Neuronal stem cell (in vitro differentiated cells): ENCODE data around the gene PSMD3.

Experiments
- DNase-seq: peaks from one replicate; pipeline ENCODE4 v3.0.0-alpha.2; 2013; ENCODE audit warnings: low spot score
- H2AFZ ChIP-seq: one replicate; pipeline ENCODE4 v1.6.1; 2013; ENCODE audit warnings: mild to moderate bottlenecking, low read length, inconsistent platforms
- H2AK5ac ChIP-seq: 2 replicates; pipeline ENCODE4 v1.6.1; 2013; ENCODE audit warnings: low read depth, mild to moderate bottlenecking, inconsistent platforms, low read length, moderate library complexity, mixed read lengths
- H2BK120ac ChIP-seq: 2 replicates; pipeline ENCODE4 v1.6.1; 2013; ENCODE audit warnings: low read depth, mild to moderate bottlenecking, inconsistent platforms, low read length, moderate library complexity, mixed read lengths
- H2BK12ac ChIP-seq: one replicate; pipeline ENCODE4 v1.6.1; 2013; ENCODE audit warnings: low read length, inconsistent platforms
- H2BK15ac ChIP-seq: 2 replicates; pipeline ENCODE4 v1.6.1; 2013; ENCODE audit warnings: mild to moderate bottlenecking, low read length, inconsistent platforms, mixed read lengths
- H2BK5ac ChIP-seq: one replicate; pipeline ENCODE4 v1.6.1; 2013; ENCODE audit warnings: inconsistent platforms, mild to moderate bottlenecking, low read length, moderate library complexity
- H3K14ac ChIP-seq: one replicate; pipeline ENCODE4 v1.6.1; 2013; ENCODE audit warnings: low read length, inconsistent platforms
- H3K18ac ChIP-seq: 2 replicates; pipeline ENCODE4 v1.6.1; 2013; ENCODE audit warnings: low read length, inconsistent platforms
- H3K23ac ChIP-seq: 2 replicates; pipeline ENCODE4 v1.6.1; 2013; ENCODE audit warnings: low read depth, mild to moderate bottlenecking, mixed read lengths, low read length, inconsistent platforms; ENCODE audit not compliant: poor library complexity
- H3K27ac ChIP-seq: replicated peaks from 3 replicates; pipeline ENCODE4 v1.5.1; 2013; ENCODE audit warnings: low read length, inconsistent platforms
- H3K27me3 ChIP-seq, 3 experiments: 2 replicates each; pipeline ENCODE4 v1.6.1; 2013; ENCODE audit warnings: low read length in 3 of 3, mild to moderate bottlenecking in 2 of 3, inconsistent platforms in 1 of 3, low read depth in 1 of 3, mixed read lengths in 1 of 3, moderate library complexity in 1 of 3; ENCODE audit not compliant: control insufficient read depth in 3 of 3, insufficient read depth in 3 of 3
- H3K36me3 ChIP-seq, 2 donors: replicated peaks in 1 of 2; 2 replicates each; pipeline ENCODE4 v1.6.1; 2013; ENCODE audit warnings: low read length in 2 of 2; ENCODE audit not compliant: control insufficient read depth in 2 of 2, insufficient read depth in 2 of 2
- H3K4ac ChIP-seq: 2 replicates; pipeline ENCODE4 v1.6.1; 2013; ENCODE audit warnings: inconsistent platforms, mild to moderate bottlenecking, low read length, moderate library complexity
- H3K4me1 ChIP-seq, 2 donors: 1 replicate in 1 of 2; 2 replicates in 1 of 2; pipeline ENCODE4 v1.6.1; 2013; ENCODE audit warnings: low read length in 2 of 2, low read depth in 1 of 2; ENCODE audit not compliant: control insufficient read depth in 2 of 2, insufficient read depth in 1 of 2
- H3K4me2 ChIP-seq: one replicate; pipeline ENCODE4 v1.6.1; 2013; ENCODE audit warnings: mild to moderate bottlenecking, low read length, inconsistent platforms; ENCODE audit not compliant: insufficient read depth, poor library complexity, severe bottlenecking
- H3K4me3 ChIP-seq, 2 donors: 2 replicates each; pipeline ENCODE4 v1.5.1; 2013; ENCODE audit warnings: low read length in 2 of 2, mild to moderate bottlenecking in 2 of 2, inconsistent platforms in 1 of 2, moderate library complexity in 1 of 2
- H3K79me1 ChIP-seq: one replicate; pipeline ENCODE4 v1.6.1; 2013; ENCODE audit warnings: low read depth, mild to moderate bottlenecking, inconsistent platforms, low read length, moderate library complexity
- H3K9ac ChIP-seq: one replicate; pipeline ENCODE4 v1.6.1; 2013; ENCODE audit warnings: mild to moderate bottlenecking, low read depth, low read length, inconsistent platforms; ENCODE audit not compliant: poor library complexity
- H3K9me3 ChIP-seq, 2 donors: replicated peaks in 1 of 2; 2 replicates each; pipeline versions ENCODE3 to v1.6.1; 2013; ENCODE audit warnings: low read length in 2 of 2, mild to moderate bottlenecking in 2 of 2, inconsistent platforms in 1 of 2, low read depth in 1 of 2, mixed read lengths in 1 of 2, moderate library complexity in 1 of 2; ENCODE audit not compliant: control insufficient read depth in 2 of 2, insufficient read depth in 1 of 2
- H4K8ac ChIP-seq: one replicate; pipeline ENCODE4 v1.6.1; 2013; ENCODE audit warnings: low read depth, mild to moderate bottlenecking, inconsistent platforms, low read length, moderate library complexity
- H4K91ac ChIP-seq: one replicate; pipeline ENCODE4 v1.6.1; 2013; ENCODE audit warnings: low read length, low read depth, mild to moderate bottlenecking, inconsistent platforms; ENCODE audit not compliant: poor library complexity
- WGBS, 2 donors: extraction: QIAGEN DNeasy Blood & Tissue Kit; methylation state at CpG; one replicate each; pipeline ENCODE4 v1.1.7; 2013; ENCODE audit warnings: missing lambda C conversion rate in 2 of 2, mixed read lengths in 1 of 2; ENCODE audit not compliant: insufficient read length in 2 of 2, insufficient replicate concordance in 1 of 2; ENCODE audit errors: extremely low coverage in 2 of 2; 5-methylcytosine and 5-hydroxymethylcytosine counted together

The PSMD3 gene

DNA sequence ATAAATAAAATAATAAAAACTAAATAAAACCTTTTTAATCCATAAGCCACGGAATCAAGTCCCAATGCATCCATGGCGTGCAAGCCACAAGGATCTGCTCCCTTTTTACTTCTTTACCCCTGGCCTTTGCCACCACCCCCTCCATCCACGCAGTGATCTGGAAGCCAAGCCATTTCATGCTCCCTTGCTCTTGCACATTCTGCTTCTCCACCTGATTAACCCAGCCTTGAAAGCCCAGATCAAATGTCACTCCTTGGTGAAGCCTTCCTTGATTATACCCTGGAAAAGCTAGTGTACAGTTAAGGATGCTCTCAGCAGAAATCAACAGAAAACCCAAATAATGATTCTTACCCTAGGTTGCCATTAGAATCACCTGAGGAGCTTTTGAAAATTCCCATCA lies 43.2 kb upstream of the PSMD3 start:
- Histone ChIP-seq H2BK5ac (no peak overlapping the region), H3K36me3 (no peaks in the 10 kb centered on the region), H2BK12ac (no peak overlapping the region), H3K27ac (no peak overlapping the region), H3K18ac (no peak overlapping the region), H3K14ac (no peak overlapping the region), H3K4me2 (no peak overlapping the region), H3K9me3 (no peaks in the 10 kb centered on the region), H3K4ac (no peak overlapping the region), H4K8ac (no peak overlapping the region), H3K79me1 (no peaks in the 10 kb centered on the region), H4K91ac (no peak overlapping the region), H3K9ac (no peak overlapping the region), H2BK120ac (no peak overlapping the region), H3K4me1 (peaks cover 5 to 7% of the 10 kb centered on the region in 2 donors), H2BK15ac (no peak overlapping the region), H3K23ac (no peak overlapping the region), H2AFZ (no peak overlapping the region), H3K4me3 (no peak overlapping the region), H3K27me3 (peaks cover 0 to 10% (median 0%) of the 10 kb centered on the region in 3 experiments), H2AK5ac (no peak overlapping the region)
- DNase-seq: no peak
- no CpG with 5 or more reads among the region's 3 CpGs for WGBS, 2 donors

DNA sequence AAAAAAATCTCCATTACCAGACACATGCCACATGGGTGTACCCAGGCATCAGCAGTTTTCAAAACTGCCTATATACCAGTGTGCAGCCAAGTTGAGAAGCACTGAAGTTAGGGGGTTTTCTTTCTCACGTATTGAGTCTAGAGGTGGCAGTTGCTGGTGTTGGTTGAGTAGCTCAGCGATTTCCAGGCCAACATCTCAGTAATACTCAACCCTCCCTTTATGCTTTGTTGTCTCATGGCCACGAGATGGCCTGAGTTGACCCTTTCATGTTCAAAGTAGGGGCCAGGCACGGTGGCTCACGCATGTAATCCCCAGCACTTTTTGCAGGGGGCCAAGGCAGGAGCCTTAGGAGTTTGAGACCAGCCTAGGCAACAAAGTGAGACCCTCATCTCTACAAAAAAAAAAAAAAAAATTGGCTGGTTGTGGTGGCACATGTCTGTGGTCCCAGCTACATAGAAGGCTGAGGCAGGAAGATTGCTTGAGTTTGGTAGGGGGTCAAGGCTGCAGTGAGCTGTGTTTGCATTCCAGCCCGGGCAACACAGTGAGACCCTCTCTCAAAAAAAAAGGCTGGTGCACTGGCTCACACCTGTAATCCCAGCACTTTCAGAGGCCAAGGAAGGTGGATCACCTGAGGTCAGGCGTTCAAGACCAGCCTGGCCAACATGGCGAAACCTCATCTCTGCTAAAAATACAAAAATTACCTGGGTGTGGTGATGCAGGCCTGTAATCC lies 42.3 kb upstream of the PSMD3 start:
- Histone ChIP-seq H3K36me3 (no peaks in the 10 kb centered on the region), H3K27me3 (peaks cover 0 to 19% (median 0%) of the 10 kb centered on the region in 3 experiments), H3K23ac (no peak overlapping the region), H4K8ac (no peak overlapping the region), H3K4ac (no peak overlapping the region), H2BK5ac (no peak overlapping the region), H4K91ac (no peak overlapping the region), H3K18ac (no peak overlapping the region), H3K9me3 (no peaks in the 10 kb centered on the region), H2BK15ac (no peak overlapping the region), H3K79me1 (no peaks in the 10 kb centered on the region), H2BK12ac (no peak overlapping the region), H3K9ac (no peak overlapping the region), H3K27ac (no peak overlapping the region), H3K4me3 (no peak overlapping the region), H2AK5ac (no peak overlapping the region), H2AFZ (no peak overlapping the region), H2BK120ac (no peak overlapping the region), H3K4me2 (no peak overlapping the region), H3K14ac (no peak overlapping the region), H3K4me1 (peaks cover 5 to 7% of the 10 kb centered on the region in 2 donors)
- WGBS, 2 donors: no CpG with 5 or more reads among the region's 8 CpGs
- DNase-seq: no peak

GRCh38 chr17:39939106-39939505 lies 41.5 kb upstream of the PSMD3 start:
- Histone ChIP-seq H3K27me3 (peaks cover 0 to 27% (median 0%) of the 10 kb centered on the region in 3 experiments), H3K4me3 (no peak overlapping the region), H3K4ac (no peak overlapping the region), H3K79me1 (no peaks in the 10 kb centered on the region), H2BK120ac (no peak overlapping the region), H2BK15ac (no peak overlapping the region), H3K27ac (no peak overlapping the region), H3K4me2 (no peak overlapping the region), H3K18ac (no peak overlapping the region), H3K9me3 (no peaks in the 10 kb centered on the region), H4K8ac (no peak overlapping the region), H3K23ac (no peak overlapping the region), H3K36me3 (no peaks in the 10 kb centered on the region), H3K14ac (no peak overlapping the region), H2BK5ac (no peak overlapping the region), H2AK5ac (no peak overlapping the region), H3K9ac (no peak overlapping the region), H3K4me1 (peaks cover 3 to 5% of the 10 kb centered on the region in 2 donors), H2AFZ (peak overlapping the region; percentile 77), H4K91ac (no peak overlapping the region), H2BK12ac (no peak overlapping the region)
- WGBS, 2 donors: no CpG with 5 or more reads among the region's 3 CpGs
- no peak for DNase-seq

- Histone ChIP-seq H2BK5ac (no peak overlapping the region), H3K14ac (no peak overlapping the region), H2BK120ac (no peak overlapping the region), H3K18ac (no peak overlapping the region), H3K4me1 (peaks cover 1 to 5% of the 10 kb centered on the region in 2 donors), H3K4me3 (no peak overlapping the region), H4K8ac (no peak overlapping the region), H3K27me3 (peaks cover 0 to 29% (median 0%) of the 10 kb centered on the region in 3 experiments), H3K27ac (no peak overlapping the region), H3K9me3 (no peaks in the 10 kb centered on the region), H4K91ac (no peak overlapping the region), H3K36me3 (no peaks in the 10 kb centered on the region), H3K79me1 (no peaks in the 10 kb centered on the region), H3K4ac (no peak overlapping the region), H2AFZ (peak overlapping the region; percentile 77), H2BK12ac (no peak overlapping the region), H3K4me2 (no peak overlapping the region), H2BK15ac (no peak overlapping the region), H3K9ac (no peak overlapping the region), H2AK5ac (no peak overlapping the region), H3K23ac (no peak overlapping the region)
- no CpG with 5 or more reads among the region's 6 CpGs for WGBS, 2 donors
- DNase-seq: no peak
Observed at GRCh38 chr17:39939588-39940419, 40.8 kb upstream of the PSMD3 start.
